ENCODE data around the gene ITPK1. TPM values are rescaled to one million over a fixed set of nuclear protein-coding genes. Genes with fewer than 3 reads are reported as not detected.
"Not testable (repeated sequence)": the region's sequence is repeated elsewhere in the genome, so short reads cannot be mapped to it uniquely, and the experiment has no call there.

Gene ITPK1
- polyA plus RNA-seq, 1 of the 3 experiments (the other 2 are of a cell fraction), result 23.2 TPM

DNA sequence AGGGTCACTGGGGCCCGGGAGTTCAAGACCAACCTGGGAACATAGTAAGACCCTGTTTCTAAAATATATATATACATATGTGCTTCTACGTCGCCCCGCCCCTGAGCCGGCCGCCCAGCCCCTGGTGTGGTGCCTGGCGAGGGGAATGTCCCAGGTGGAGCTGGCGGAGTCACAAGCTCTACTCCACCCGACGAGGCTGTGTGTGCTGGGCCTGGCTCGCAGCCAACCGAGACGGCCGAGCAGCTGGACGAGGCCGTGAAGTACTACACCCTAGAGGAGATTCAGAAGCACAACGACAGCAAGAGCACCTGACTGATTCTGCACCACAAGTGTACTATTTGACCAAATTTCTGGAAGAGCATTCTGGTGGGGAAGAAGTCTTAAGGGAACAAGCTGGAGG lies 22.1 kb upstream of the ITPK1 start:
- CTCF ChIA-PET, result interaction anchor here (1.1 to 13.3 kb wide), 8 partner anchors 20 to 257 kb away, joined by 3 to 236 read pairs (median 10); partner anchors contain the start of genes ITPK1 and MOAP1

DNA sequence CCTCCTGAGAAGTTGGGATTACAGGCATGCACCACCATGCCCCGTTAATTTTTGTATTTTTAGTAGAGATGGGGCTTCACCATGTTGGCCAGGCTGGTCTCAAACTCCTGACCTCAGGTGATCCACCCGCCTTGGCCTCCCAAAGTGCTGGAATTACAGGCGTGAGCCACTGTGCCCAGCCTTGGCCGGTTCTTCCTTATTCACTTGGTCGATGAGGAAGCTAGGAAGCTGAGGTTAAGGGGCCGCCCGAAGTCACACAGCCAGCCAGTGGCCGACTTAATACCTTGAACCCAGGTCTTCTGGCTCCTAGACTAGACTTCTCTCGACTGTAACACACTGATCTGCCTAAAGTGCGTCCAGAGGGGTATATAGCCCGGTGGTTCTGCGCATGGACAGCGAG lies 20.8 kb upstream of the ITPK1 start:
- POLR2A ChIA-PET; H3K27ac ChIP-seq (ENCODE audit: low read depth in 2 of 2, low read length in 1 of 2); H3F3A ChIP-seq (replicated peaks; ENCODE audit: insufficient read depth); H3K4me3 ChIP-seq (ENCODE audit: low read depth in 2 of 2, low read length in 1 of 2); H3K4me2 ChIP-seq; H3K79me2 ChIP-seq (ENCODE audit: insufficient read depth); H3K9ac ChIP-seq; H3K4me1 ChIP-seq (ENCODE audit: control insufficient read depth in 1 of 2, insufficient read depth in 2 of 2, low read depth in 1 of 2, low read length in 1 of 2); DNase-seq; H4K20me1 ChIP-seq (ENCODE audit: insufficient read depth); H3K27me3 ChIP-seq (ENCODE audit: insufficient read depth); H3K36me3 ChIP-seq (replicated peaks in 1 of 2; ENCODE audit: control insufficient read depth in 1 of 2, insufficient read depth in 2 of 2, low read length in 1 of 2); H2AFZ ChIP-seq (ENCODE audit: low read depth); H3K9me3 ChIP-seq; H3K9me2 ChIP-seq: not testable (repeated sequence)
- CTCF ChIA-PET, result interaction anchor here (6.9 to 13.3 kb wide), 2 partner anchors 19 to 186 kb away, joined by 50 to 236 read pairs; partner anchors contain the start of gene ITPK1
- 68% methylated on average over 9 of the region's 13 CpGs for WGBS (ENCODE audit: low lambda C conversion rate)

More for the DNA sequence above, 22.1 kb upstream of the ITPK1 start:
- no peak for TF ChIP-seq EZH2phosphoT487 (IDR thresholded peaks at IDR 0.05; ENCODE audit: borderline replicate concordance, low read depth)
- TF ChIP-seq CHD2 (IDR thresholded peaks at IDR 0.05; ENCODE audit: low read length, partially characterized antibody), result no peak
- TF ChIP-seq RAD21 (IDR thresholded peaks at IDR 0.05; ENCODE audit: low read length), result no peak
- TF ChIP-seq MXI1 (IDR thresholded peaks at IDR 0.05; ENCODE audit: low read depth, low read length), result no peak
- TF ChIP-seq TAF1 (IDR thresholded peaks at IDR 0.05; ENCODE audit: borderline replicate concordance, low read depth, low read length), result no peak
- TF ChIP-seq GABPA (IDR thresholded peaks at IDR 0.05; ENCODE audit: low read depth), result no peak
- TF ChIP-seq, protein P1, sequence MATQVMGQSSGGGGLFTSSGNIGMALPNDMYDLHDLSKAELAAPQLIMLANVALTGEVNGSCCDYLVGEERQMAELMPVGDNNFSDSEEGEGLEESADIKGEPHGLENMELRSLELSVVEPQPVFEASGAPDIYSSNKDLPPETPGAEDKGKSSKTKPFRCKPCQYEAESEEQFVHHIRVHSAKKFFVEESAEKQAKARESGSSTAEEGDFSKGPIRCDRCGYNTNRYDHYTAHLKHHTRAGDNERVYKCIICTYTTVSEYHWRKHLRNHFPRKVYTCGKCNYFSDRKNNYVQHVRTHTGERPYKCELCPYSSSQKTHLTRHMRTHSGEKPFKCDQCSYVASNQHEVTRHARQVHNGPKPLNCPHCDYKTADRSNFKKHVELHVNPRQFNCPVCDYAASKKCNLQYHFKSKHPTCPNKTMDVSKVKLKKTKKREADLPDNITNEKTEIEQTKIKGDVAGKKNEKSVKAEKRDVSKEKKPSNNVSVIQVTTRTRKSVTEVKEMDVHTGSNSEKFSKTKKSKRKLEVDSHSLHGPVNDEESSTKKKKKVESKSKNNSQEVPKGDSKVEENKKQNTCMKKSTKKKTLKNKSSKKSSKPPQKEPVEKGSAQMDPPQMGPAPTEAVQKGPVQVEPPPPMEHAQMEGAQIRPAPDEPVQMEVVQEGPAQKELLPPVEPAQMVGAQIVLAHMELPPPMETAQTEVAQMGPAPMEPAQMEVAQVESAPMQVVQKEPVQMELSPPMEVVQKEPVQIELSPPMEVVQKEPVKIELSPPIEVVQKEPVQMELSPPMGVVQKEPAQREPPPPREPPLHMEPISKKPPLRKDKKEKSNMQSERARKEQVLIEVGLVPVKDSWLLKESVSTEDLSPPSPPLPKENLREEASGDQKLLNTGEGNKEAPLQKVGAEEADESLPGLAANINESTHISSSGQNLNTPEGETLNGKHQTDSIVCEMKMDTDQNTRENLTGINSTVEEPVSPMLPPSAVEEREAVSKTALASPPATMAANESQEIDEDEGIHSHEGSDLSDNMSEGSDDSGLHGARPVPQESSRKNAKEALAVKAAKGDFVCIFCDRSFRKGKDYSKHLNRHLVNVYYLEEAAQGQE (IDR thresholded peaks at IDR 0.05; ENCODE audit: low read depth, low read length), result no peak
- no peak for TF ChIP-seq NFIC (IDR thresholded peaks at IDR 0.05; ENCODE audit: borderline replicate concordance)
- no peak for TF ChIP-seq YY1 (IDR thresholded peaks at IDR 0.05; ENCODE audit: low read depth)
- TF ChIP-seq RCOR1 (IDR thresholded peaks at IDR 0.05; ENCODE audit: low read length), result no peak
- no peak for TF ChIP-seq FOSL2 (IDR thresholded peaks at IDR 0.05; ENCODE audit: borderline replicate concordance, low read depth)
- TF ChIP-seq SMC3 (IDR thresholded peaks at IDR 0.05; ENCODE audit: low read depth, low read length), result no peak
- TF ChIP-seq, protein P2, sequence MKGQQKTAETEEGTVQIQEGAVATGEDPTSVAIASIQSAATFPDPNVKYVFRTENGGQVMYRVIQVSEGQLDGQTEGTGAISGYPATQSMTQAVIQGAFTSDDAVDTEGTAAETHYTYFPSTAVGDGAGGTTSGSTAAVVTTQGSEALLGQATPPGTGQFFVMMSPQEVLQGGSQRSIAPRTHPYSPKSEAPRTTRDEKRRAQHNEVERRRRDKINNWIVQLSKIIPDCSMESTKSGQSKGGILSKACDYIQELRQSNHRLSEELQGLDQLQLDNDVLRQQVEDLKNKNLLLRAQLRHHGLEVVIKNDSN (IDR thresholded peaks at IDR 0.05; ENCODE audit: borderline replicate concordance, low read depth), result no peak
- TF ChIP-seq SIN3A (IDR thresholded peaks at IDR 0.05; ENCODE audit: borderline replicate concordance, low read depth, low read length), result no peak
- TF ChIP-seq NRF1 (IDR thresholded peaks at IDR 0.05; ENCODE audit: low read depth, low read length), result no peak
- TF ChIP-seq RXRA (IDR thresholded peaks at IDR 0.05; ENCODE audit: borderline replicate concordance, low read depth), result no peak
- TF ChIP-seq, protein P3, sequence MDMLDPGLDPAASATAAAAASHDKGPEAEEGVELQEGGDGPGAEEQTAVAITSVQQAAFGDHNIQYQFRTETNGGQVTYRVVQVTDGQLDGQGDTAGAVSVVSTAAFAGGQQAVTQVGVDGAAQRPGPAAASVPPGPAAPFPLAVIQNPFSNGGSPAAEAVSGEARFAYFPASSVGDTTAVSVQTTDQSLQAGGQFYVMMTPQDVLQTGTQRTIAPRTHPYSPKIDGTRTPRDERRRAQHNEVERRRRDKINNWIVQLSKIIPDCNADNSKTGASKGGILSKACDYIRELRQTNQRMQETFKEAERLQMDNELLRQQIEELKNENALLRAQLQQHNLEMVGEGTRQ (IDR thresholded peaks at IDR 0.05; ENCODE audit: borderline replicate concordance, low read depth, low read length), result no peak
- TF ChIP-seq, protein P4, sequence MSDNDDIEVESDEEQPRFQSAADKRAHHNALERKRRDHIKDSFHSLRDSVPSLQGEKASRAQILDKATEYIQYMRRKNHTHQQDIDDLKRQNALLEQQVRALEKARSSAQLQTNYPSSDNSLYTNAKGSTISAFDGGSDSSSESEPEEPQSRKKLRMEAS (IDR thresholded peaks at IDR 0.05; ENCODE audit: low read depth), result no peak
- no peaks in the 10 kb centered on the region for H3K9me3 ChIP-seq
- H3K27ac ChIP-seq (ENCODE audit: low read depth in 2 of 2, low read length in 1 of 2), result no peak overlapping the region
- no peaks in the 10 kb centered on the region for H3K27me3 ChIP-seq (ENCODE audit: insufficient read depth)
- no peaks in the 10 kb centered on the region; a peak in 1 of 4 replicates for H3K4me1 ChIP-seq (ENCODE audit: control insufficient read depth in 1 of 2, insufficient read depth in 2 of 2, low read depth in 1 of 2, low read length in 1 of 2)
- H3K9ac ChIP-seq, result no peak overlapping the region
- no peak overlapping the region for H2AFZ ChIP-seq (ENCODE audit: low read depth)
- no peak overlapping the region for H3K4me2 ChIP-seq
- DNase-seq, result peak; percentile 46
- no peaks in the 10 kb centered on the region for H3K36me3 ChIP-seq (replicated peaks in 1 of 2; ENCODE audit: control insufficient read depth in 1 of 2, insufficient read depth in 2 of 2, low read length in 1 of 2)
- H3K79me2 ChIP-seq (ENCODE audit: insufficient read depth), result no peaks in the 10 kb centered on the region
- no peak overlapping the region for H3K4me3 ChIP-seq (ENCODE audit: low read depth in 2 of 2, low read length in 1 of 2)
- H3F3A ChIP-seq (replicated peaks; ENCODE audit: insufficient read depth), result no peaks in the 10 kb centered on the region
- 68% methylated on average over 16 of the region's 17 CpGs for WGBS (ENCODE audit: low lambda C conversion rate)
- no peaks in the 10 kb centered on the region for H3K9me2 ChIP-seq
- no peaks in the 10 kb centered on the region for H4K20me1 ChIP-seq (ENCODE audit: insufficient read depth)
- POLR2A ChIA-PET, result interaction anchor here (1.0 to 1.9 kb wide), 2 partner anchors 23 to 200 kb away, joined by 3 to 5 read pairs; no protein-coding TSS in a partner anchor

Measured in SK-N-SH (cell line).